ENCODE measurements around the gene IGFBP6. TPM values are rescaled to one million over a fixed set of nuclear protein-coding genes. Genes with fewer than 3 reads are reported as not detected.

Gene IGFBP6
- total and polyA plus RNA-seq, 9 of the 15 experiments (the other 6 are each of a cell fraction or from before 2014, with no cell fraction given) = 0.15 to 1.4 (median 0.54) TPM

DNA sequence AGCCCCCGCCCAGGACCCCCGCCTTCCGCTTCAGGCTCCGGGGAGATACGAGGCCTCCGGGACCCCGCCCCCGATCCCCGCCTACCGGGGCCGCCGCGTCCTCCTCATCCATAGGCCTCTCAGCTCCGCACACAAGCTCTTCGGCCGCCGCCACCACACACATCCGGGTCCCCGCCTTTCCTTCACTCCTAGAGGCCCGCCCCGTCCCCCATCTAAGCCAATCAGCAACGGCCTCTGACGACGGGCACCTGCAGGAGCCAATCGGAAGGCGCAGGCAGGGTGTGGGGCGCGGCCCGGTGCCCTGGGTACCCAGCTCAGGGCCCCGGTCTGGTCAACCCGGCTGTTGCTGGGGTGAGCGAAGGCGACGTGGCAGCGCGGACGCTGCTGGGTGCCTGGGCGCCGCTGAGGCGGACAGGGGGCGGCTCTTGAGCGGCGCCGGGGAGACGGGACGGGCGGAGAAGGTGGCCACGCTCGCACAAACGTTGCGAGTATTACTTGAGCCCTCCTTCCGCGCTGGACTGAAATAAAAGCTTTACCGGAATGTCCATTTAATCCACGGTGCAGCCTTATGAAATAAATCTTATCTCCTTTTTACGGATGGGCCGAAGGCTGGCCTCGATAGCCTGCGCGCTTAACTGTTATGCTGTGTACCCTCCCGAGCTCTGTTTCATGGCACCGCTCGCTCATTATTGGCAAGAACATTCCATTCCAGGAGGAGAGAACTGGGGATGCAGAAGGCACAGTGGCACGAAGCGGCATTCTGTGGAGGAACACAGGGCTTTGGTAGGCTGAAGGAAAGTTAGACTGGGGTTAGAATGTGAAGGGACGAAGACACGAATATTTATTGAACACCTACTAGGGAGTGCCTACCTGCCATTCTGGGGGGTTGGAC is 18.0 kb upstream of the IGFBP6 start, which contains the start of gene SPRYD3 (continued):
- no peak for TF ChIP-seq BCOR (IDR thresholded peaks at IDR 0.05)
- peak; percentile 98 for TF ChIP-seq NEUROD1 (IDR thresholded peaks at IDR 0.05; ENCODE audit: borderline replicate concordance, low read depth, low read length, partially characterized antibody)
- peak; percentile 62 for TF ChIP-seq POLR2B (IDR thresholded peaks at IDR 0.05; ENCODE audit: low read depth, partially characterized antibody)
- no peak for TF ChIP-seq EP300 (IDR thresholded peaks at IDR 0.05; ENCODE audit: low read length)
- peak; percentile 44; the same call in 1 of the 2 replicates for TF ChIP-seq ZNF445 (CRISPR knock-in tag; IDR thresholded peaks at IDR 0.05; ENCODE audit: low read depth)
- TF ChIP-seq, protein P1, sequence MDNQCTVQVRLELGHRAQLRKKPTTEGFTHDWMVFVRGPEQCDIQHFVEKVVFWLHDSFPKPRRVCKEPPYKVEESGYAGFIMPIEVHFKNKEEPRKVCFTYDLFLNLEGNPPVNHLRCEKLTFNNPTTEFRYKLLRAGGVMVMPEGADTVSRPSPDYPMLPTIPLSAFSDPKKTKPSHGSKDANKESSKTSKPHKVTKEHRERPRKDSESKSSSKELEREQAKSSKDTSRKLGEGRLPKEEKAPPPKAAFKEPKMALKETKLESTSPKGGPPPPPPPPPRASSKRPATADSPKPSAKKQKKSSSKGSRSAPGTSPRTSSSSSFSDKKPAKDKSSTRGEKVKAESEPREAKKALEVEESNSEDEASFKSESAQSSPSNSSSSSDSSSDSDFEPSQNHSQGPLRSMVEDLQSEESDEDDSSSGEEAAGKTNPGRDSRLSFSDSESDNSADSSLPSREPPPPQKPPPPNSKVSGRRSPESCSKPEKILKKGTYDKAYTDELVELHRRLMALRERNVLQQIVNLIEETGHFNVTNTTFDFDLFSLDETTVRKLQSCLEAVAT (IDR thresholded peaks at IDR 0.05) = peak in 1 of 2 experiments; percentile 92; a peak in 1 of 4 replicates
- TF ChIP-seq RBM25 (IDR thresholded peaks at IDR 0.05; ENCODE audit: low read depth, low read length, severe bottlenecking) = peak; percentile 100

DNA sequence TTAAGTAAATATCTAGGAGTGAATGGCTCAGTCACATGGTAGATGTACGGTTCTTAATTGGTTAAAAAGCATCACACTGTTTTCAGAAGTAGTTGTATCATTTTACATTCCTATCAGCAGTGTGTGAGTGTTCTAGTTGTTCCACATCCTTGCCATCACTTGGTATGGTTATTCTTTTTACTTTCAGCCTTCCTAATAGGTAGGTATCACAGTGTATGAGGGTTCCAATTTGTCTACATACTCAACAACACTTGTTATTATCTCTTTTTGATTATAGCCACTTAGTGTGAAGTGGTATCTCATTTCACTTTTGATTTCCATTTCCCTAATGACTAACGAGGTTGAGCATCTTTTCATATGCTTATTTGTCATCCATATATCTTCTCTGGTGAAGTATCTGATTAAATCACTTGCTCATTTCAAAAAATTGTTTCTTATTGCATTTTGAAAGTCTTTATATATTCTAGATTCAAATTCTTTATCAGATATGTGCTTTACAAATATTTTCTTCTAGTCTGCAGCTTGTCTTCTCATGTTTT is 14.8 kb upstream of the IGFBP6 start:
- ChIA-PET CTCF (ENCODE audit: low intra/inter-chr PET ratio) (no interaction called here), POLR2A (no interaction called here)
- Histone ChIP-seq H4K20me1 (replicated peaks; ENCODE audit: control insufficient read depth, insufficient read depth, low read length) (no peaks in the 10 kb centered on the region), H3K27ac (ENCODE audit: extremely low read depth, low read depth, low read length) (no peak overlapping the region), H3K9me3 (replicated peaks; ENCODE audit: control insufficient read depth, insufficient read depth, low read depth, low read length) (no peaks in the 10 kb centered on the region), H3K9ac (ENCODE audit: insufficient read depth in 1 of 2, low read depth in 2 of 2, low read length in 2 of 2) (no peak overlapping the region), H3K4me3 (no peak overlapping the region), H3K27me3 (ENCODE audit: control insufficient read depth in 2 of 2, insufficient read depth in 2 of 2, low read length in 2 of 2) (no peaks in the 10 kb centered on the region), H3K9me1 (ENCODE audit: control insufficient read depth, insufficient read depth, low read length) (no peaks in the 10 kb centered on the region), H3K4me2 (ENCODE audit: insufficient read depth, low read length) (no peak overlapping the region), H3K4me1 (replicated peaks in 1 of 2; ENCODE audit: control insufficient read depth in 2 of 2, insufficient read depth in 2 of 2, low read length in 2 of 2) (peaks cover 5 to 13% of the 10 kb centered on the region in 2 experiments; a peak in 3 of 5 replicates), H3K79me2 (ENCODE audit: control insufficient read depth, insufficient read depth, low read length) (peaks cover 8% of the 10 kb centered on the region; the same call in 2 of the 3 replicates), H2AFZ (ENCODE audit: low read depth, low read length) (no peak overlapping the region), H3K36me3 (ENCODE audit: control insufficient read depth, insufficient read depth, low read length) (no peaks in the 10 kb centered on the region)
- no TSS peak for BruUV-seq (replicated peaks)
- intact Hi-C loops (cut with micrococcal nuclease) (no loop called here), in situ Hi-C loops (cut with MboI) (no loop called here)
- TF ChIP-seq TAF7 (tag; IDR thresholded peaks at IDR 0.05) (no peak), KDM1A (IDR thresholded peaks at IDR 0.05) (peak in 1 of 2 experiments; percentile 11; a peak in 1 of 4 replicates)
- DNase-seq (ENCODE audit: extremely low read depth in 1 of 4, low spot score in 3 of 4) = no peak
- no peak for FAIRE-seq
- ATAC-seq = no peak
- WGBS (ENCODE audit: insufficient coverage, low coverage, missing lambda C conversion rate) = 17% methylated on average over 2 of the region's 2 CpGs
